ENCODE results near the gene COX5A. TPM values are rescaled to one million over a fixed set of nuclear protein-coding genes. Genes with fewer than 3 reads are reported as not detected.

COX5A gene
- total RNA-seq, 1 experiment from 2014 or later, result 295 TPM

- ChIA-PET POLR2A (interaction anchor here (0.6 to 1.9 kb wide), 10 partner anchors 11 to 342 kb away, joined by 3 to 5 read pairs (median 3); partner anchors contain the start of genes CLK3, CSK, FAM219B and SCAMP5), CTCF (interaction anchor here (0.5 to 1.2 kb wide), 7 partner anchors 56 to 583 kb away, joined by 3 to 7 read pairs (median 4); no protein-coding TSS in a partner anchor)
- no peaks in the 10 kb centered on the region for H3K9me3 Mint-ChIP-seq (ENCODE audit: unreplicated experiment)
- H3K36me3 Mint-ChIP-seq (ENCODE audit: insufficient read depth, unreplicated experiment), result no peaks in the 10 kb centered on the region
- no peaks in the 10 kb centered on the region for H3K4me1 Mint-ChIP-seq (ENCODE audit: insufficient read depth, unreplicated experiment)
- BruUV-seq (replicated peaks), result no TSS peak
- intact Hi-C loops (cut with micrococcal nuclease), result loop anchor here (10.0 kb wide), 1 partner anchor 582 kb away; no protein-coding TSS in a partner anchor
- H3K27ac Mint-ChIP-seq (ENCODE audit: low read depth, unreplicated experiment), result no peak within 1 kb of the TSS
- H3K27me3 Mint-ChIP-seq (ENCODE audit: insufficient read depth, unreplicated experiment), result no peaks in the 10 kb centered on the region
- DNase-seq (ENCODE audit: unreplicated experiment), result peak; percentile 76
- H3K4me3 Mint-ChIP-seq (ENCODE audit: unreplicated experiment), result peak within 1 kb of the TSS; percentile 68
- no peak for TF ChIP-seq CTCF (IDR thresholded peaks at IDR 0.05; ENCODE audit: unreplicated experiment)
Observed at GRCh38 chr15:74956648-74957475, 19.0 kb upstream of the COX5A start, which contains the start of gene RPP25. RPP25 (minus strand) TSS chr15:74956772; CDS start chr15:74956583, 189 bp downstream.

GRCh38 chr15:74955796-74956647 is 18.1 kb upstream of the COX5A start:
- no peak for TF ChIP-seq CTCF (IDR thresholded peaks at IDR 0.05; ENCODE audit: unreplicated experiment)
- Mint-ChIP-seq H3K27me3 (ENCODE audit: insufficient read depth, unreplicated experiment) (no peaks in the 10 kb centered on the region), H3K4me3 (ENCODE audit: unreplicated experiment) (peak overlapping the region; percentile 68), H3K4me1 (ENCODE audit: insufficient read depth, unreplicated experiment) (no peaks in the 10 kb centered on the region), H3K9me3 (ENCODE audit: unreplicated experiment) (no peaks in the 10 kb centered on the region), H3K36me3 (ENCODE audit: insufficient read depth, unreplicated experiment) (no peaks in the 10 kb centered on the region), H3K27ac (ENCODE audit: low read depth, unreplicated experiment) (no peak overlapping the region)
- DNase-seq (ENCODE audit: unreplicated experiment), result no peak
- CTCF ChIA-PET, result interaction anchor here (0.7 to 4.0 kb wide), 3 partner anchors 55 to 186 kb away, joined by 5 to 36 read pairs (median 7); no protein-coding TSS in a partner anchor
- POLR2A ChIA-PET, result interaction anchor here (0.8 to 1.9 kb wide), 6 partner anchors 11 to 341 kb away, joined by 3 to 5 read pairs (median 4); partner anchors contain the start of genes CLK3, CSK and FAM219B
- BruUV-seq (replicated peaks), result no TSS peak
- intact Hi-C loops (cut with micrococcal nuclease), result loop anchor here (10.0 kb wide), 1 partner anchor 581 kb away; no protein-coding TSS in a partner anchor

GRCh38 chr15:74955017-74955416 is 17.1 kb upstream of the COX5A start:
- no peaks in the 10 kb centered on the region for H3K27me3 Mint-ChIP-seq (ENCODE audit: insufficient read depth, unreplicated experiment)
- ChIA-PET POLR2A (no interaction called here), CTCF (interaction anchor here (0.5 to 4.0 kb wide), 4 partner anchors 185 to 319 kb away, joined by 3 to 36 read pairs (median 4); no protein-coding TSS in a partner anchor)
- no peaks in the 10 kb centered on the region for H3K36me3 Mint-ChIP-seq (ENCODE audit: insufficient read depth, unreplicated experiment)
- no TSS peak for BruUV-seq (replicated peaks)
- no peak overlapping the region for H3K27ac Mint-ChIP-seq (ENCODE audit: low read depth, unreplicated experiment)
- intact Hi-C loops (cut with micrococcal nuclease), result loop anchor here (10.0 kb wide), 1 partner anchor 580 kb away; no protein-coding TSS in a partner anchor
- no peak for TF ChIP-seq CTCF (IDR thresholded peaks at IDR 0.05; ENCODE audit: unreplicated experiment)
- DNase-seq (ENCODE audit: unreplicated experiment), result no peak
- peaks cover 6% of the 10 kb centered on the region for H3K4me1 Mint-ChIP-seq (ENCODE audit: insufficient read depth, unreplicated experiment)
- H3K9me3 Mint-ChIP-seq (ENCODE audit: unreplicated experiment), result no peaks in the 10 kb centered on the region
- H3K4me3 Mint-ChIP-seq (ENCODE audit: unreplicated experiment), result no peak overlapping the region

All from MCF 10A (cell line).